ENCODE results near the gene ZNF692.

DNA sequence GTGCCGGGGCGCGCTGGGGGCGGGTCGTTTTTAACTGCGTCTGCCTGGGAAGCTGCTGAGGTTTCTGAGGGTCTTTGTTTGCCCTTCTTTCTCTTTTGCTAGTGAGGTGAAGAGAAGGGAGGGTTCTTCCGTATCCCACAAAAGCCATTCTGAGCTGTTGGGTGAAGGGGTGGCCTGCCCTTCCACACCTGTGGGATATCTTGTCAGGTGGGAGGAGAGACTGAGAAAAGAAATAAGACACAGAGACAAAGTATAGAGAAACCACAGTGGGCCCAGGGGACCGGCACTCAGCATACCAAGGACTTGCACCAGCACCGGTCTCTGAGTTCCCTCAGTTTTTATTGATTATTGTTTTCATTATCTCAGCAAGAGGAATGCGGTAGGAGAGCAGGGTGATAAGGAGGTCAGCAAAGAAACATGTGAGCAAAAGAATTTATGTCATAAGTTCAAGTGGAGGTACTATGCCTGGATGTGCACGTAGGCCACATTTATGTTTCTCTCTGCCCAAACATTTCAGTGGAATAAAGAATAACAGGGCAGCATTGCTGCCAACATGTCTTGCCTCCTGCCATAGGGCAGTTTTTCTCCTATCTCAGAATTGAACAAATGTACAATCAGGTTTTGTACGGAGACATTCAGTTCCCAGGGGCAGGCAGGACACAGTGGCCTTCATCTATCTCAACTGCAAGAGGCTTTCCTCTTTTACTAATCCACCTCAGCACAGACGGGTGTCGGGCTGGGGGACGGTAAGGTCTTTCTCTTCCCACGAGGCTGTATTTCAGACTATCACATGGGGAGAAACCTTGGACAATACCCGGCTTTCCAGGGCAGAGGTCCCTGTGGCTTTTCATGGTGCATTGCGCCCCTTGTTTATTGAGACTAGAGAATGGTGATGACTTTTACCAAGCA lies 48.1 kb upstream of the ZNF692 start:
- TF ChIP-seq, protein P1, sequence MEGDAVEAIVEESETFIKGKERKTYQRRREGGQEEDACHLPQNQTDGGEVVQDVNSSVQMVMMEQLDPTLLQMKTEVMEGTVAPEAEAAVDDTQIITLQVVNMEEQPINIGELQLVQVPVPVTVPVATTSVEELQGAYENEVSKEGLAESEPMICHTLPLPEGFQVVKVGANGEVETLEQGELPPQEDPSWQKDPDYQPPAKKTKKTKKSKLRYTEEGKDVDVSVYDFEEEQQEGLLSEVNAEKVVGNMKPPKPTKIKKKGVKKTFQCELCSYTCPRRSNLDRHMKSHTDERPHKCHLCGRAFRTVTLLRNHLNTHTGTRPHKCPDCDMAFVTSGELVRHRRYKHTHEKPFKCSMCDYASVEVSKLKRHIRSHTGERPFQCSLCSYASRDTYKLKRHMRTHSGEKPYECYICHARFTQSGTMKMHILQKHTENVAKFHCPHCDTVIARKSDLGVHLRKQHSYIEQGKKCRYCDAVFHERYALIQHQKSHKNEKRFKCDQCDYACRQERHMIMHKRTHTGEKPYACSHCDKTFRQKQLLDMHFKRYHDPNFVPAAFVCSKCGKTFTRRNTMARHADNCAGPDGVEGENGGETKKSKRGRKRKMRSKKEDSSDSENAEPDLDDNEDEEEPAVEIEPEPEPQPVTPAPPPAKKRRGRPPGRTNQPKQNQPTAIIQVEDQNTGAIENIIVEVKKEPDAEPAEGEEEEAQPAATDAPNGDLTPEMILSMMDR (IDR thresholded peaks at IDR 0.05; ENCODE audit: low read depth, low read length, missing input control), result no peak
- no peak for TF ChIP-seq GABPA (IDR thresholded peaks at IDR 0.05 in 1 of 2, conservative IDR thresholded peaks at IDR 0.05 in 1 of 2)
